ENCODE measurements around the gene CDC5L.

GRCh38 chr6:44400572-44400971, 13.1 kb downstream of the CDC5L start:
- TF ChIP-seq EZH2 (IDR thresholded peaks at IDR 0.05; ENCODE audit: insufficient read depth, poor library complexity, severe bottlenecking) (no peak), EZH2phosphoT487 (IDR thresholded peaks at IDR 0.05; ENCODE audit: insufficient read depth, low read depth) (no peak)

Data from GM23248 (cell line).